Mesendoderm (in vitro differentiated cells): ENCODE measurements around the gene PTGDS.

ENCODE experiments used
- DNase-seq: peaks from one replicate; pipeline ENCODE4 v3.0.0; 2013
- H2AK5ac ChIP-seq: 2 replicates; pipeline ENCODE4 v1.6.1; 2013; ENCODE audit warnings: low read length, inconsistent platforms
- H2BK120ac ChIP-seq: 2 replicates; pipeline ENCODE4 v1.6.1; 2013; ENCODE audit warnings: low read depth, mild to moderate bottlenecking, low read length, moderate library complexity, mixed read lengths
- H2BK15ac ChIP-seq: replicated peaks from 2 replicates; pipeline ENCODE4 v1.6.1; 2013; ENCODE audit warnings: low read depth, mild to moderate bottlenecking, moderate library complexity
- H2BK5ac ChIP-seq: 2 replicates; pipeline ENCODE4 v1.6.1; 2013; ENCODE audit warnings: low read length, inconsistent platforms
- H3K18ac ChIP-seq: 2 replicates; pipeline ENCODE4 v1.6.1; 2013; ENCODE audit warnings: mild to moderate bottlenecking, low read length, mixed read lengths
- H3K23ac ChIP-seq: one replicate; pipeline ENCODE4 v1.6.1; 2013; ENCODE audit warnings: low read length
- H3K27ac ChIP-seq: 2 replicates; pipeline ENCODE4 v1.5.1; 2013; ENCODE audit warnings: low read depth, mild to moderate bottlenecking, inconsistent platforms, low read length, moderate library complexity
- H3K27me3 ChIP-seq: 2 replicates; pipeline ENCODE4 v1.6.1; 2013; ENCODE audit warnings: low read length, control low read depth, mild to moderate bottlenecking, inconsistent platforms; ENCODE audit not compliant: insufficient read depth, poor library complexity
- H3K36me3 ChIP-seq: 2 replicates; pipeline ENCODE4 v1.6.1; 2013; ENCODE audit warnings: low read length, inconsistent platforms; ENCODE audit not compliant: control insufficient read depth, insufficient read depth
- H3K4ac ChIP-seq: one replicate; pipeline ENCODE4 v1.6.1; 2013; ENCODE audit warnings: low read depth, mild to moderate bottlenecking, low read length, moderate library complexity
- H3K4me1 ChIP-seq: 2 replicates; pipeline ENCODE4 v1.6.1; 2013; ENCODE audit warnings: low read depth, low read length, inconsistent platforms; ENCODE audit not compliant: control insufficient read depth
- H3K4me2 ChIP-seq: 2 replicates; pipeline ENCODE4 v1.6.1; 2013; ENCODE audit warnings: low read length
- H3K4me3 ChIP-seq: 2 replicates; pipeline ENCODE4 v1.5.1; 2013; ENCODE audit warnings: mild to moderate bottlenecking, low read length
- H3K56ac ChIP-seq: one replicate; pipeline ENCODE4 v1.6.1; 2013; ENCODE audit warnings: low read length
- H3K79me1 ChIP-seq: 2 replicates; pipeline ENCODE4 v1.6.1; 2013; ENCODE audit warnings: low read length, inconsistent platforms
- H3K79me2 ChIP-seq: 2 replicates; pipeline ENCODE4 v1.6.1; 2013; ENCODE audit warnings: mild to moderate bottlenecking, low read length; ENCODE audit not compliant: control insufficient read depth, insufficient read depth
- H3K9ac ChIP-seq: 2 replicates; pipeline ENCODE4 v1.6.1; 2013; ENCODE audit warnings: low read length, inconsistent platforms
- H4K5ac ChIP-seq: one replicate; pipeline ENCODE4 v1.6.1; 2013; ENCODE audit warnings: low read length
- H4K8ac ChIP-seq: one replicate; pipeline ENCODE4 v1.6.1; 2013; ENCODE audit warnings: low read depth, mild to moderate bottlenecking, control low read depth, low read length, moderate library complexity
- WGBS: extraction: QIAGEN DNeasy Blood & Tissue Kit; methylation state at CpG from one replicate; pipeline ENCODE4 v1.1.7; 2013; ENCODE audit warnings: low lambda C conversion rate, missing lambda C conversion rate; ENCODE audit not compliant: insufficient coverage; ENCODE audit errors: extremely low coverage; 5-methylcytosine and 5-hydroxymethylcytosine counted together

The PTGDS gene

DNA sequence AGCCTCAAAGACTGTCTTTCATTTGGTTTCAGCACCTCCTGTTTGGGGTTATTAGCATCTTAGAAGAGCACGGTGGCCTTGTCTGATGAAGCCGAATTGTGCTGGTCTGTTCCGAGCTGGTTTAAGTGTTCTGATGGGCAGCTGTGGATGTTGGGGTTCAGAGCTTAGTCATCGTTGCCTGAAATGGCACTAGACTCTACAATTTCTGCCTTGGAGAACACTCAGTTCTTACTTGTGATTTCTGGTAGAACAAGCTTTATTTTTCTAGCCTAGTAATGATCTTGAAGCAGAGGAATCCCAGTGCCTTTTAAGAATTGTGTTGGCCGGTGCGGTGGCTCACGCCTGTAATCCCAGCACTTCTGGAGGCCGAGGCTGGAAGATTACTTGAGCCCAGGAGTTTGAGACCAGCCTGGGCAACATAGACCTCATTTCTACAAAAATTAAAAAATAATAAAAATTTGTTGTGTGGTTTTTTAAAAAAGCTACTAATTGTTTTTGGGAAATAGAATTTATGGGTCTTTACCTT, 40.6 kb upstream of the PTGDS start:
- H2BK120ac ChIP-seq = no peak overlapping the region
- no peak overlapping the region for H3K4me3 ChIP-seq
- no peak overlapping the region for H3K56ac ChIP-seq
- no peak overlapping the region for H3K4ac ChIP-seq
- H2BK5ac ChIP-seq = no peak overlapping the region
- H4K8ac ChIP-seq = no peak overlapping the region
- DNase-seq = no peak
- no CpG with 5 or more reads among the region's 8 CpGs for WGBS
- no peak overlapping the region for H2AK5ac ChIP-seq
- no peaks in the 10 kb centered on the region for H3K4me1 ChIP-seq
- no peaks in the 10 kb centered on the region for H3K79me2 ChIP-seq
- H3K27me3 ChIP-seq = no peaks in the 10 kb centered on the region
- no peak overlapping the region for H4K5ac ChIP-seq
- H3K36me3 ChIP-seq = peaks cover 9% of the 10 kb centered on the region
- no peak overlapping the region for H3K18ac ChIP-seq
- no peaks in the 10 kb centered on the region for H3K79me1 ChIP-seq
- H2BK15ac ChIP-seq = no peak overlapping the region
- no peak overlapping the region for H3K23ac ChIP-seq
- no peak overlapping the region for H3K4me2 ChIP-seq
- no peak overlapping the region for H3K9ac ChIP-seq
- no peak overlapping the region for H3K27ac ChIP-seq

GRCh38 chr9:136937186-136938001, 39.9 kb upstream of the PTGDS start:
- DNase-seq = no peak
- no peak overlapping the region for H2BK120ac ChIP-seq
- H3K4me1 ChIP-seq = no peaks in the 10 kb centered on the region
- no peak overlapping the region for H4K8ac ChIP-seq
- no peak overlapping the region for H2BK5ac ChIP-seq
- H3K79me2 ChIP-seq = no peaks in the 10 kb centered on the region
- no peaks in the 10 kb centered on the region for H3K27me3 ChIP-seq
- no peaks in the 10 kb centered on the region for H3K79me1 ChIP-seq
- no peak overlapping the region for H3K18ac ChIP-seq
- peaks cover 12% of the 10 kb centered on the region for H3K36me3 ChIP-seq
- no CpG with 5 or more reads among the region's 15 CpGs for WGBS
- H3K23ac ChIP-seq = no peak overlapping the region
- no peak overlapping the region for H4K5ac ChIP-seq
- H2BK15ac ChIP-seq = no peak overlapping the region
- H3K56ac ChIP-seq = no peak overlapping the region
- H3K4me3 ChIP-seq = no peak overlapping the region
- H3K4me2 ChIP-seq = no peak overlapping the region
- H3K27ac ChIP-seq = no peak overlapping the region
- H2AK5ac ChIP-seq = no peak overlapping the region
- no peak overlapping the region for H3K4ac ChIP-seq
- H3K9ac ChIP-seq = no peak overlapping the region

DNA sequence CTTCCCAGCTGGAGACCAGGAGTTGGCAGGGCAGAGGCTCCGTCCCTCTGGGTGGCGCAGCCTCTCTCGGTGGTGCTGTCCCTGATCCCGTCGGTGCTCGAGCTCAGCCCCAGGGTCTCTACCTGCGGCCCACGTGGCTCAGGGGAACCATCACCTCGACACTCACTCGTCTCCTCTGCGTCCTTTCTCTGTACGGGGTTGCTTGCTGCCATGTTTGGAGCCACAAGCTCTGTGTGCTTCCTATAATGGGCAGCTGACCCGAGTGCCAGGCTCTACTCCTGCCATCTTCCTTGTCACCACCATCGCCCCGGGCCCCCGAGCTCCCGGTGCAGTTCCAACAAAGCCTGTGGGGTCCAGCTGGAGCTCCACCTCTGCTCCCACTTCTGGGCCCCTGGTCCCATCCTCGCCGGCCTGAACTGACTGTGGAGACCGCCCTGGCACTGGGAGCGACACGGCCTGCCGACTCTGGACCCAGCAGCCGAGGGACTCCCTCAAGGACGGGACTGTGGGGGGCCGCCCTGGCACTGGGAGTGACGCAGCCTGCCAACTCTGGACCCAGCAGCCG, 37.8 kb upstream of the PTGDS start:
- Histone ChIP-seq H3K9ac (no peak overlapping the region), H2BK5ac (no peak overlapping the region), H3K79me2 (peaks cover 3% of the 10 kb centered on the region), H3K79me1 (peaks cover 2% of the 10 kb centered on the region), H3K27me3 (no peaks in the 10 kb centered on the region), H3K23ac (no peak overlapping the region), H3K56ac (no peak overlapping the region), H2BK15ac (no peak overlapping the region), H3K18ac (no peak overlapping the region), H3K4me3 (no peak overlapping the region), H3K4me2 (no peak overlapping the region), H3K4ac (no peak overlapping the region), H4K5ac (no peak overlapping the region), H3K36me3 (peaks cover 12% of the 10 kb centered on the region), H2BK120ac (no peak overlapping the region), H4K8ac (no peak overlapping the region), H3K27ac (no peak overlapping the region), H3K4me1 (no peaks in the 10 kb centered on the region), H2AK5ac (no peak overlapping the region)
- DNase-seq = no peak
- no CpG with 5 or more reads among the region's 28 CpGs for WGBS

GRCh38 chr9:136939996-136940525, 37.2 kb upstream of the PTGDS start:
- H3K18ac ChIP-seq = no peak overlapping the region
- H3K27ac ChIP-seq = no peak overlapping the region
- H3K4me1 ChIP-seq = no peaks in the 10 kb centered on the region
- peaks cover 3% of the 10 kb centered on the region for H3K79me2 ChIP-seq
- H3K79me1 ChIP-seq = peaks cover 2% of the 10 kb centered on the region
- H3K56ac ChIP-seq = no peak overlapping the region
- DNase-seq = no peak
- peaks cover 12% of the 10 kb centered on the region for H3K36me3 ChIP-seq
- no peak overlapping the region for H4K5ac ChIP-seq
- H2BK15ac ChIP-seq = no peak overlapping the region
- WGBS = no CpG with 5 or more reads among the region's 16 CpGs
- H2BK120ac ChIP-seq = no peak overlapping the region
- no peak overlapping the region for H3K4ac ChIP-seq
- H3K9ac ChIP-seq = no peak overlapping the region
- no peak overlapping the region for H3K4me2 ChIP-seq
- H2AK5ac ChIP-seq = no peak overlapping the region
- no peak overlapping the region for H2BK5ac ChIP-seq
- no peaks in the 10 kb centered on the region for H3K27me3 ChIP-seq
- no peak overlapping the region for H3K4me3 ChIP-seq
- H3K23ac ChIP-seq = no peak overlapping the region
- no peak overlapping the region for H4K8ac ChIP-seq

DNA sequence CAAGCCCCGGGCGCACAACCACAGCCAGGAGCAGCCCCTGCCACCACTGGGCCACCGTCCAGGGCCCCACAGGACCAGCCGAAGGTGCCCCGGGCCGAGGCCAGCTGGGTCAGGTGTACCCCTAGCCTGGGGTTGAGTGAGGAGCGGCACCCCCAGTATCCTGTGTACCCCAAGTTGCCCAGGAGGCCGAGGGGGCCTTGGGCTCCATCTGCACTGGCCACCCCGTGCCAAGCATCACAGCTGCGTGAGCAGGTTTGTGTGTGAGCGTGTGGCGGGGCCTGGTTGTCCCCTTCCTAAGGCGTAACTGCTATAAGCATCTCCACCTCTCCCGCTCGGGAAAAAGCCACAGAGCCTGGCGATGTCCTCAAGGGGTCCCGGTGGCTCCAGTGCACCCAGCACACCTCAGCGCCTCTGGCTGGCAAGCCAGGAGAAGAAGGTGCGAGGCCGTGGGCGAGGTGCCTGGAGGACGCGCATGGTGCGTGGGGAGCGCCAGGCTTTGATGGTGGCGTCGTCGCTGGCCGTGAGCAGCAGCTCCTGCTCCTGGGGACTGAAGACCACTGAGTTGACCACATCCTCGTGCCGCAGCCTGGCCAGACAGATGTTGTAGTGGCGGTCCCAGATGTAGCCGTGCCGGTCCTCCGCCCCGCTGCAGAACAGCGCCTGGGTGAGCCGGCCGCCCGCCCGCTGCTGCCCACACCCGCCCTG, 36.6 kb upstream of the PTGDS start:
- Histone ChIP-seq H3K79me2 (peaks cover 3% of the 10 kb centered on the region), H3K27me3 (no peaks in the 10 kb centered on the region), H2BK15ac (no peak overlapping the region), H4K8ac (no peak overlapping the region), H4K5ac (no peak overlapping the region), H2AK5ac (no peak overlapping the region), H3K23ac (no peak overlapping the region), H3K4ac (no peak overlapping the region), H3K4me1 (no peaks in the 10 kb centered on the region), H2BK120ac (no peak overlapping the region), H3K79me1 (peaks cover 2% of the 10 kb centered on the region), H3K27ac (no peak overlapping the region), H3K9ac (no peak overlapping the region), H3K4me2 (no peak overlapping the region), H3K56ac (no peak overlapping the region), H3K4me3 (no peak overlapping the region), H3K18ac (no peak overlapping the region), H2BK5ac (no peak overlapping the region), H3K36me3 (peaks cover 12% of the 10 kb centered on the region)
- DNase-seq = no peak
- no CpG with 5 or more reads among the region's 42 CpGs for WGBS
